ENCODE measurements around the gene STEAP2. TPM values are rescaled to one million over a fixed set of nuclear protein-coding genes. Genes with fewer than 3 reads are reported as not detected.

Gene STEAP2
- total and polyA plus RNA-seq, 2 donors (not counting 3 experiments of a cell fraction or from before 2014, with no cell fraction given) = 4.2 to 4.6 TPM

GRCh38 chr7:90166153-90166552 is 45.4 kb upstream of the STEAP2 start:
- peaks cover 6 to 8% of the 10 kb centered on the region in 2 experiments for H3K36me3 ChIP-seq (ENCODE audit: control insufficient read depth in 2 of 2, extremely low read depth in 1 of 2, insufficient read depth in 2 of 2, low read length in 2 of 2)
- intact Hi-C loops (cut with micrococcal nuclease) = loop anchor here (5.0 kb wide), 1 partner anchor 246 kb away; no protein-coding TSS in a partner anchor
- TF ChIP-seq, protein P1, sequence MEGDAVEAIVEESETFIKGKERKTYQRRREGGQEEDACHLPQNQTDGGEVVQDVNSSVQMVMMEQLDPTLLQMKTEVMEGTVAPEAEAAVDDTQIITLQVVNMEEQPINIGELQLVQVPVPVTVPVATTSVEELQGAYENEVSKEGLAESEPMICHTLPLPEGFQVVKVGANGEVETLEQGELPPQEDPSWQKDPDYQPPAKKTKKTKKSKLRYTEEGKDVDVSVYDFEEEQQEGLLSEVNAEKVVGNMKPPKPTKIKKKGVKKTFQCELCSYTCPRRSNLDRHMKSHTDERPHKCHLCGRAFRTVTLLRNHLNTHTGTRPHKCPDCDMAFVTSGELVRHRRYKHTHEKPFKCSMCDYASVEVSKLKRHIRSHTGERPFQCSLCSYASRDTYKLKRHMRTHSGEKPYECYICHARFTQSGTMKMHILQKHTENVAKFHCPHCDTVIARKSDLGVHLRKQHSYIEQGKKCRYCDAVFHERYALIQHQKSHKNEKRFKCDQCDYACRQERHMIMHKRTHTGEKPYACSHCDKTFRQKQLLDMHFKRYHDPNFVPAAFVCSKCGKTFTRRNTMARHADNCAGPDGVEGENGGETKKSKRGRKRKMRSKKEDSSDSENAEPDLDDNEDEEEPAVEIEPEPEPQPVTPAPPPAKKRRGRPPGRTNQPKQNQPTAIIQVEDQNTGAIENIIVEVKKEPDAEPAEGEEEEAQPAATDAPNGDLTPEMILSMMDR (IDR thresholded peaks at IDR 0.05; ENCODE audit: extremely low read depth in 1 of 2, insufficient read depth in 1 of 2, low read depth in 1 of 2, low read length in 2 of 2) = no peak
- TF ChIP-seq MYC (IDR thresholded peaks at IDR 0.05; ENCODE audit: low read depth, low read length) = no peak
- TF ChIP-seq POLR2AphosphoS5 (IDR thresholded peaks at IDR 0.05; ENCODE audit: insufficient read depth, low read depth, low read length) = no peak
- no peak for TF ChIP-seq JUN (IDR thresholded peaks at IDR 0.05; ENCODE audit: borderline replicate concordance, insufficient read depth, insufficient read length, low read depth)
- TF ChIP-seq, protein P2, sequence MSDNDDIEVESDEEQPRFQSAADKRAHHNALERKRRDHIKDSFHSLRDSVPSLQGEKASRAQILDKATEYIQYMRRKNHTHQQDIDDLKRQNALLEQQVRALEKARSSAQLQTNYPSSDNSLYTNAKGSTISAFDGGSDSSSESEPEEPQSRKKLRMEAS (IDR thresholded peaks at IDR 0.05; ENCODE audit: insufficient read depth, insufficient read length) = no peak
- no peak for TF ChIP-seq POLR2A (IDR thresholded peaks at IDR 0.05; ENCODE audit: low read depth, low read length)
- TF ChIP-seq GATA2 (IDR thresholded peaks at IDR 0.05; ENCODE audit: insufficient read depth, insufficient read length, low read depth, low read length) = no peak
- H3K9me3 ChIP-seq (replicated peaks; ENCODE audit: control insufficient read depth, insufficient read depth, low read length) = no peaks in the 10 kb centered on the region
- H3K9me1 ChIP-seq (replicated peaks; ENCODE audit: control insufficient read depth, extremely low read depth, insufficient read depth, low read length) = no peaks in the 10 kb centered on the region
- POLR2A ChIA-PET = no interaction called here
- DNase-seq (ENCODE audit: low read depth, low spot score) = no peak
- dilution Hi-C loops (cut with MboI; ENCODE audit: extremely low pct_ligation_motif_present, low sequenced_read_pairs) = no loop called here
- H3K4me1 ChIP-seq (ENCODE audit: control insufficient read depth, extremely low read depth, insufficient read depth, low read length) = peaks cover 8% of the 10 kb centered on the region
- H3K27ac ChIP-seq (ENCODE audit: insufficient read depth, low read depth, low read length) = no peak overlapping the region
- BruUV-seq (replicated peaks) = no TSS peak
- H3K79me2 ChIP-seq (ENCODE audit: control insufficient read depth, insufficient read depth, low read length) = no peaks in the 10 kb centered on the region
- no peaks in the 10 kb centered on the region for H4K20me1 ChIP-seq (replicated peaks; ENCODE audit: control insufficient read depth, extremely low read depth, insufficient read depth, low read length)
- no peak overlapping the region for H3K4me3 ChIP-seq (replicated peaks in 1 of 3; ENCODE audit: insufficient read depth in 1 of 3, low read depth in 1 of 3, low read length in 3 of 3)
- CTCF ChIA-PET = interaction anchor here (1.5 to 1.9 kb wide), 3 partner anchors 9 to 262 kb away, joined by 5 to 9 read pairs (median 5); partner anchors contain the start of gene STEAP2
- no peak for FAIRE-seq
- H3K4me2 ChIP-seq (ENCODE audit: insufficient read depth, low read length) = no peak overlapping the region
- H3K9ac ChIP-seq (replicated peaks; ENCODE audit: extremely low read depth, insufficient read depth, low read length) = no peak overlapping the region
- H3K27me3 ChIP-seq (ENCODE audit: control insufficient read depth in 2 of 2, insufficient read depth in 2 of 2, low read length in 2 of 2) = no peaks in the 10 kb centered on the region
- no peak overlapping the region for H2AFZ ChIP-seq (ENCODE audit: low read depth, low read length)
